CD14-positive monocyte (primary cell): ENCODE data around the gene UPP1. TPM values are rescaled to one million over a fixed set of nuclear protein-coding genes. Genes with fewer than 3 reads are reported as not detected.

Source experiments
- DNase-seq, 3 donors: peaks; one replicate each; pipeline ENCODE4 v3.0.0-alpha.2; 2011 to 2022
- H2AFZ ChIP-seq: 2 replicates; pipeline ENCODE4 v1.6.0; 2012; ENCODE audit warnings: mild to moderate bottlenecking, low read depth, low read length, inconsistent platforms; ENCODE audit not compliant: insufficient read depth, poor library complexity, severe bottlenecking
- H3K27ac ChIP-seq, 2 donors: 1 replicate in 1 of 2; 2 replicates in 1 of 2; pipeline ENCODE4 v1.5.1; 2012 to 2013; ENCODE audit warnings: low read length in 2 of 2, control low read depth in 1 of 2, inconsistent platforms in 1 of 2, low read depth in 1 of 2, mild to moderate bottlenecking in 1 of 2
- H3K27me3 ChIP-seq, 2 donors: one replicate each; pipeline versions ENCODE4 v1.6.0 to v1.6.1; 2011 to 2013; ENCODE audit warnings: low read length in 2 of 2; ENCODE audit not compliant: control insufficient read depth in 2 of 2, insufficient read depth in 2 of 2
- H3K36me3 ChIP-seq, 2 donors: replicated peaks in 1 of 2; 1 replicate in 1 of 2; 2 replicates in 1 of 2; pipeline versions ENCODE4 v1.5.1 to v1.6.1; 2012 to 2013; ENCODE audit warnings: low read length in 2 of 2, control low read depth in 1 of 2, inconsistent platforms in 1 of 2, mild to moderate bottlenecking in 1 of 2; ENCODE audit not compliant: insufficient read depth in 2 of 2, control insufficient read depth in 1 of 2
- H3K4me1 ChIP-seq, 2 donors: 1 replicate in 1 of 2; 2 replicates in 1 of 2; pipeline versions ENCODE4 v1.5.1 to v1.6.1; 2012 to 2013; ENCODE audit warnings: low read length in 2 of 2, control low read depth in 1 of 2, inconsistent platforms in 1 of 2, mild to moderate bottlenecking in 1 of 2, moderate library complexity in 1 of 2; ENCODE audit not compliant: insufficient read depth in 2 of 2, control insufficient read depth in 1 of 2
- H3K4me2 ChIP-seq: replicated peaks from 2 replicates; pipeline ENCODE3; 2012; ENCODE audit warnings: low read length, moderate library complexity, mild to moderate bottlenecking; ENCODE audit not compliant: poor library complexity, severe bottlenecking; ENCODE audit errors: extremely low read depth
- H3K4me3 ChIP-seq, 3 experiments: fragments of 200-600 bp in 1 of 3; sonication (generic) in 1 of 3; replicated peaks in 1 of 3; 1 replicate in 2 of 3; 2 replicates in 1 of 3; pipeline ENCODE4 v1.5.1; 2011 to 2013; ENCODE audit warnings: low read length in 3 of 3, mild to moderate bottlenecking in 3 of 3, control low read depth in 2 of 3, low read depth in 2 of 3, inconsistent platforms in 1 of 3, moderate library complexity in 1 of 3
- H3K79me2 ChIP-seq: 2 replicates; pipeline ENCODE4 v1.6.0; 2012; ENCODE audit warnings: mild to moderate bottlenecking, control low read depth, inconsistent platforms, low read length, moderate library complexity; ENCODE audit not compliant: insufficient read depth
- H3K9ac ChIP-seq: 2 replicates; pipeline ENCODE4 v1.6.0; 2017; ENCODE audit warnings: low read length, mild to moderate bottlenecking; ENCODE audit not compliant: insufficient read depth, poor library complexity, severe bottlenecking
- H3K9me3 ChIP-seq, 2 donors: replicated peaks in 1 of 2; 1 replicate in 1 of 2; 2 replicates in 1 of 2; pipeline versions ENCODE4 v1.5.1 to v1.6.1; 2012 to 2013; ENCODE audit warnings: low read length in 2 of 2, control low read depth in 1 of 2; ENCODE audit not compliant: control insufficient read depth in 1 of 2, insufficient read depth in 1 of 2
- H4K20me1 ChIP-seq: 2 replicates; pipeline ENCODE4 v1.6.0; 2012; ENCODE audit warnings: mild to moderate bottlenecking, low read length, control low read depth, moderate library complexity; ENCODE audit not compliant: insufficient read depth
- H3K27ac Mint-ChIP-seq, 7 donors: one replicate each; pipeline ENCODE4 v1.8.0; 2020; ENCODE audit warnings: mild to moderate bottlenecking in 7 of 7, mixed read lengths in 7 of 7, moderate library complexity in 6 of 7, inconsistent platforms in 2 of 7
- H3K27me3 Mint-ChIP-seq, 3 donors: one replicate each; pipeline ENCODE4 v1.8.0; 2021 to 2022; ENCODE audit warnings: low read depth in 3 of 3, mild to moderate bottlenecking in 3 of 3, mixed read lengths in 3 of 3, moderate library complexity in 3 of 3, inconsistent platforms in 1 of 3
- H3K36me3 Mint-ChIP-seq, 2 donors: one replicate each; pipeline ENCODE4 v1.8.0; 2020; ENCODE audit warnings: mixed read lengths in 2 of 2, inconsistent platforms in 1 of 2, mild to moderate bottlenecking in 1 of 2
- H3K4me1 Mint-ChIP-seq: one replicate; pipeline ENCODE4 v1.8.0; 2020; ENCODE audit warnings: mild to moderate bottlenecking, mixed read lengths
- H3K4me3 Mint-ChIP-seq, 2 donors: one replicate each; pipeline ENCODE4 v1.8.0; 2020; ENCODE audit warnings: mild to moderate bottlenecking in 2 of 2, mixed read lengths in 2 of 2, moderate library complexity in 1 of 2
- H3K9me3 Mint-ChIP-seq, 7 donors: one replicate each; pipeline ENCODE4 v1.8.0; 2020 to 2022; ENCODE audit warnings: mixed read lengths in 7 of 7, mild to moderate bottlenecking in 6 of 7, moderate library complexity in 6 of 7, inconsistent platforms in 2 of 7
- WGBS: methylation state at CpG from one replicate; pipeline ENCODE4 v1.1.5; 2013; ENCODE audit warnings: missing lambda C conversion rate; ENCODE audit not compliant: insufficient coverage; 5-methylcytosine and 5-hydroxymethylcytosine counted together
- intact Hi-C, 2 donors: fragments of 100-400 bp; cut with micrococcal nuclease; formaldehyde crosslinking; loops; one replicate each; pipeline versions ENCODE4 v1.15.0 to v1.15.1; 2023
- polyA plus RNA-seq, 3 donors: library from polyadenylated mRNA; depleted of rRNA in 1 of 3; unstranded in 2 of 3; stranded (reverse) in 1 of 3; fragments of 300-500 nt in 2 of 3; fragments of >200 nt in 1 of 3; fragmentation: Illumina TruSeq in 2 of 3; gene quantifications; 1 replicate in 2 of 3; 2 replicates in 1 of 3; pipeline ENCODE4 v1.2.3, GENCODE V29; 2012 to 2021
- TF ChIP-seq, protein P1 (sequence below): fragments of 200-600 bp; IDR thresholded peaks from one replicate; pipeline ENCODE4 v1.8.0; 2022; ENCODE audit warnings: antibody characterized with exemption, mild to moderate bottlenecking

The UPP1 gene
- polyA plus RNA-seq, 3 donors = 109 to 212 (median 129) TPM

DNA sequence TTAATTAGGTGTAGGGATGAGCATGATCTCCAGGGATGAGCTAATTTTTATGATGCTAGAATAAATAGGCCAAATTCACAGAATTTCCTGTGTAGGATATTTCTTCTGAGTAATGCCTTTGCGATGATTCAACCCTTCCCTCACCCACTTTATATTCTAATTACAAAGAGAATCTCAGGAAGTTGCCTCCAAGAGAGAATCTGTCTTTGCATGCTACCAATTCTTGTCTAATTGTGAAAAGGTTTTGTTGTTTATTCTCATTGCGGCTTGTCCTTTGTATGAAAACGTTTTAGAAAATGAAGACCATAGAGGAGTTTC lies 47.5 kb upstream of the UPP1 start:
- Histone ChIP-seq H3K9ac (no peak overlapping the region), H3K36me3 (no peaks in the 10 kb centered on the region), H3K27ac (no peak overlapping the region), H3K9me3 (no peaks in the 10 kb centered on the region), H3K79me2 (no peaks in the 10 kb centered on the region), H3K4me3 (no peak overlapping the region), H3K4me1 (no peaks in the 10 kb centered on the region), H2AFZ (no peak overlapping the region), H3K27me3 (peaks cover 8 to 15% of the 10 kb centered on the region in 2 donors), H4K20me1 (no peaks in the 10 kb centered on the region), H3K4me2 (no peak overlapping the region)
- Mint-ChIP-seq H3K36me3 (no peaks in the 10 kb centered on the region), H3K27ac (no peak overlapping the region), H3K4me3 (no peak overlapping the region), H3K4me1 (peaks cover 7% of the 10 kb centered on the region), H3K27me3 (peaks cover 23 to 27% (median 26%) of the 10 kb centered on the region in 3 donors), H3K9me3 (no peaks in the 10 kb centered on the region)
- TF ChIP-seq, protein P1, sequence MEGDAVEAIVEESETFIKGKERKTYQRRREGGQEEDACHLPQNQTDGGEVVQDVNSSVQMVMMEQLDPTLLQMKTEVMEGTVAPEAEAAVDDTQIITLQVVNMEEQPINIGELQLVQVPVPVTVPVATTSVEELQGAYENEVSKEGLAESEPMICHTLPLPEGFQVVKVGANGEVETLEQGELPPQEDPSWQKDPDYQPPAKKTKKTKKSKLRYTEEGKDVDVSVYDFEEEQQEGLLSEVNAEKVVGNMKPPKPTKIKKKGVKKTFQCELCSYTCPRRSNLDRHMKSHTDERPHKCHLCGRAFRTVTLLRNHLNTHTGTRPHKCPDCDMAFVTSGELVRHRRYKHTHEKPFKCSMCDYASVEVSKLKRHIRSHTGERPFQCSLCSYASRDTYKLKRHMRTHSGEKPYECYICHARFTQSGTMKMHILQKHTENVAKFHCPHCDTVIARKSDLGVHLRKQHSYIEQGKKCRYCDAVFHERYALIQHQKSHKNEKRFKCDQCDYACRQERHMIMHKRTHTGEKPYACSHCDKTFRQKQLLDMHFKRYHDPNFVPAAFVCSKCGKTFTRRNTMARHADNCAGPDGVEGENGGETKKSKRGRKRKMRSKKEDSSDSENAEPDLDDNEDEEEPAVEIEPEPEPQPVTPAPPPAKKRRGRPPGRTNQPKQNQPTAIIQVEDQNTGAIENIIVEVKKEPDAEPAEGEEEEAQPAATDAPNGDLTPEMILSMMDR = no peak
- intact Hi-C loops = loop anchor here in 1 of 2 donors (2.0 kb wide), 1 partner anchor 15 kb away; no protein-coding TSS in a partner anchor
- 83% methylated on average over 2 of the region's 3 CpGs for WGBS
- no peak for DNase-seq

DNA sequence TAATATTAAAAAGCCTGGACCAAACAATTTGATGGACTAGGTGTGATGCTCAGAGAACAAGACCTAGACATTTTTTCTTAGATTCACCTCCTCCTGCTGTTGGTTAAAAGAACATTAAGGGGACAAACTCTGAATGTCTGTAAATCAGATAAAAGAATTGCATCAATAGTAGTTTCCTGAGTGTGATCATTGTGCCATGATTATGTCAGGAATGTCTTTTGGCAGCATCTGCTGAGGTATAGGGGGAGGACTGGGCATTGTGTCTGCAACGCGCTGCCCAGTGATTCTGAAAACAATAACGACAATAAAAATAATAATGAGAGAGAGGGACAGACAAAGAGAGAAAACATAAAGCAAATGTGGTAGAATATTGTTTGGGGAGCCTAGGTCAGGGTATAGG lies 46.8 kb upstream of the UPP1 start:
- Histone ChIP-seq H2AFZ (no peak overlapping the region), H4K20me1 (no peaks in the 10 kb centered on the region), H3K27me3 (peaks cover 2 to 9% of the 10 kb centered on the region in 2 donors), H3K4me3 (no peak overlapping the region), H3K79me2 (no peaks in the 10 kb centered on the region), H3K9ac (no peak overlapping the region), H3K27ac (no peak overlapping the region), H3K4me1 (no peaks in the 10 kb centered on the region), H3K4me2 (no peak overlapping the region), H3K36me3 (no peaks in the 10 kb centered on the region), H3K9me3 (no peaks in the 10 kb centered on the region)
- no peaks in the 10 kb centered on the region for H3K9me3 Mint-ChIP-seq
- H3K4me3 Mint-ChIP-seq = no peak overlapping the region
- H3K27me3 Mint-ChIP-seq = peaks cover 19 to 20% (median 20%) of the 10 kb centered on the region in 3 donors
- intact Hi-C loops = no loop called here
- no peak overlapping the region for H3K27ac Mint-ChIP-seq
- peaks cover 8% of the 10 kb centered on the region for H3K4me1 Mint-ChIP-seq
- H3K36me3 Mint-ChIP-seq = no peaks in the 10 kb centered on the region
- no peak for DNase-seq
- WGBS = 93% methylated on average over 3 of the region's 3 CpGs
- TF ChIP-seq, protein P1 = no peak
